H9 (cell line): ENCODE measurements around the gene RABGAP1L. TPM values are rescaled to one million over a fixed set of nuclear protein-coding genes. Genes with fewer than 3 reads are reported as not detected.

Source experiments
- DNase-seq: peaks from one replicate; pipeline ENCODE4 v3.0.0-alpha.2; 2017
- H2AFZ ChIP-seq: one replicate; pipeline ENCODE4 v1.6.1; 2013; ENCODE audit warnings: mild to moderate bottlenecking, low read length, control low read depth, moderate library complexity
- H2AK5ac ChIP-seq: 2 replicates; pipeline ENCODE4 v1.6.1; 2013; ENCODE audit warnings: low read length, control low read depth, mixed read lengths; ENCODE audit not compliant: insufficient read length
- H2BK120ac ChIP-seq: one replicate; pipeline ENCODE4 v1.6.1; 2013; ENCODE audit warnings: low read depth, mild to moderate bottlenecking, low read length, control low read depth, inconsistent platforms; ENCODE audit not compliant: poor library complexity, severe bottlenecking
- H2BK12ac ChIP-seq: 2 replicates; pipeline ENCODE4 v1.6.1; 2013; ENCODE audit warnings: low read length, control low read depth, mixed read lengths, low read depth; ENCODE audit not compliant: insufficient read length
- H2BK15ac ChIP-seq: 2 replicates; pipeline ENCODE4 v1.6.1; 2013; ENCODE audit warnings: low read depth, low read length, control low read depth
- H2BK20ac ChIP-seq: one replicate; pipeline ENCODE4 v1.6.1; 2013; ENCODE audit warnings: low read depth, mild to moderate bottlenecking, low read length, control low read depth, inconsistent platforms; ENCODE audit not compliant: poor library complexity, severe bottlenecking
- H2BK5ac ChIP-seq: 2 replicates; pipeline ENCODE4 v1.6.1; 2013; ENCODE audit warnings: low read length, control low read depth, mixed read lengths; ENCODE audit not compliant: insufficient read length
- H3K14ac ChIP-seq: 2 replicates; pipeline ENCODE4 v1.6.1; 2013; ENCODE audit warnings: low read length, control low read depth; ENCODE audit not compliant: insufficient read depth
- H3K18ac ChIP-seq: 2 replicates; pipeline ENCODE4 v1.6.1; 2013; ENCODE audit warnings: low read depth, mild to moderate bottlenecking, mixed read lengths, low read length, control low read depth; ENCODE audit not compliant: insufficient read length
- H3K23ac ChIP-seq: 2 replicates; pipeline ENCODE4 v1.6.1; 2013; ENCODE audit warnings: low read length, control low read depth, mixed read lengths, low read depth; ENCODE audit not compliant: insufficient read length
- H3K23me2 ChIP-seq: 2 replicates; pipeline ENCODE4 v1.6.1; 2013; ENCODE audit warnings: low read depth, mild to moderate bottlenecking, mixed read lengths, low read length, control low read depth; ENCODE audit not compliant: insufficient read length, poor library complexity, severe bottlenecking
- H3K27ac ChIP-seq: 2 replicates; pipeline ENCODE4 v1.5.1; 2013; ENCODE audit warnings: low read length, control low read depth, mixed read lengths, low read depth; ENCODE audit not compliant: insufficient read length
- H3K27me3 ChIP-seq: 2 replicates; pipeline ENCODE4 v1.6.1; 2013; ENCODE audit warnings: low read length, control low read depth, inconsistent platforms; ENCODE audit not compliant: insufficient read depth
- H3K4ac ChIP-seq: 2 replicates; pipeline ENCODE4 v1.6.1; 2013; ENCODE audit warnings: low read depth, mild to moderate bottlenecking, control low read depth, inconsistent platforms, low read length, moderate library complexity
- H3K4me1 ChIP-seq: 2 replicates; pipeline ENCODE4 v1.6.1; 2013; ENCODE audit warnings: low read length, control low read depth, inconsistent platforms; ENCODE audit not compliant: insufficient read depth
- H3K4me2 ChIP-seq: 2 replicates; pipeline ENCODE4 v1.6.1; 2013; ENCODE audit warnings: low read length, control low read depth, mixed read lengths; ENCODE audit not compliant: insufficient read length, insufficient read depth
- H3K56ac ChIP-seq: 2 replicates; pipeline ENCODE4 v1.6.1; 2013; ENCODE audit warnings: low read depth, mild to moderate bottlenecking, mixed read lengths, low read length, control low read depth; ENCODE audit not compliant: insufficient read length
- H3K79me1 ChIP-seq: 2 replicates; pipeline ENCODE4 v1.6.1; 2013; ENCODE audit warnings: low read depth, mild to moderate bottlenecking, moderate library complexity, low read length, control low read depth, inconsistent platforms; ENCODE audit not compliant: insufficient read depth, poor library complexity, severe bottlenecking
- H3K79me2 ChIP-seq: 2 replicates; pipeline ENCODE4 v1.6.1; 2013; ENCODE audit warnings: low read length, control low read depth, inconsistent platforms; ENCODE audit not compliant: insufficient read depth
- H3K9ac ChIP-seq: 2 replicates; pipeline ENCODE4 v1.6.1; 2013; ENCODE audit warnings: low read length, control low read depth, mixed read lengths; ENCODE audit not compliant: insufficient read length; ENCODE audit errors: extremely low read depth
- H3K9me3 ChIP-seq: one replicate; pipeline ENCODE4 v1.6.1; 2013; ENCODE audit warnings: low read depth, low read length, inconsistent platforms; ENCODE audit not compliant: control insufficient read depth
- H3T11ph ChIP-seq: one replicate; pipeline ENCODE4 v1.6.1; 2013; ENCODE audit warnings: mild to moderate bottlenecking, low read length, control low read depth, inconsistent platforms
- H4K20me1 ChIP-seq: one replicate; pipeline ENCODE4 v1.6.1; 2013; ENCODE audit not compliant: control insufficient read depth, insufficient read length, insufficient read depth
- H4K5ac ChIP-seq: 2 replicates; pipeline ENCODE4 v1.6.1; 2013; ENCODE audit warnings: low read depth, mild to moderate bottlenecking, mixed read lengths, low read length, control low read depth; ENCODE audit not compliant: insufficient read length
- H4K8ac ChIP-seq: replicated peaks from 2 replicates; pipeline ENCODE4 v1.6.1; 2013; ENCODE audit warnings: low read length, control low read depth, mixed read lengths, low read depth; ENCODE audit not compliant: insufficient read length
- H4K91ac ChIP-seq: 2 replicates; pipeline ENCODE4 v1.6.1; 2013; ENCODE audit warnings: low read depth, mild to moderate bottlenecking, moderate library complexity, mixed read lengths, low read length, control low read depth; ENCODE audit not compliant: insufficient read length
- H3K27ac Mint-ChIP-seq, 3 experiments: 2 replicates in 2 of 3; 3 replicates in 1 of 3; pipeline ENCODE4 v1.8.0; 2020 to 2021; ENCODE audit warnings: mixed read lengths in 3 of 3, mild to moderate bottlenecking in 1 of 3, moderate library complexity in 1 of 3
- H3K27me3 Mint-ChIP-seq: 2 replicates; pipeline ENCODE4 v1.8.0; 2021; ENCODE audit warnings: low read depth, mild to moderate bottlenecking, moderate library complexity, mixed read lengths
- H3K36me3 Mint-ChIP-seq, 3 experiments: 2 replicates in 2 of 3; 3 replicates in 1 of 3; pipeline ENCODE4 v1.8.0; 2020 to 2021; ENCODE audit warnings: low read depth in 3 of 3, mixed read lengths in 3 of 3; ENCODE audit not compliant: insufficient read depth in 1 of 3
- H3K4me1 Mint-ChIP-seq, 2 experiments: 2 replicates each; pipeline ENCODE4 v1.8.0; 2020; ENCODE audit warnings: mixed read lengths in 2 of 2
- H3K4me3 Mint-ChIP-seq, 2 experiments: 2 replicates in 1 of 2; 3 replicates in 1 of 2; pipeline ENCODE4 v1.8.0; 2020 to 2021; ENCODE audit warnings: mild to moderate bottlenecking in 2 of 2, mixed read lengths in 2 of 2, moderate library complexity in 1 of 2
- H3K9me3 Mint-ChIP-seq, 2 experiments: 2 replicates in 1 of 2; 3 replicates in 1 of 2; pipeline ENCODE4 v1.8.0; 2020; ENCODE audit warnings: mild to moderate bottlenecking in 2 of 2, mixed read lengths in 2 of 2, moderate library complexity in 1 of 2
- CTCF ChIP-seq: fragments of 200-600 bp; sonication (generic); conservative IDR thresholded peaks from 3 replicates; pipeline ENCODE4 v1.8.0; 2021; ENCODE audit warnings: antibody characterized with exemption, mild to moderate bottlenecking
- WGBS: extraction: QIAGEN DNeasy Blood & Tissue Kit; methylation state at CpG from one replicate; pipeline ENCODE4 v1.1.7; 2013; ENCODE audit warnings: missing lambda C conversion rate, low lambda C conversion rate, mixed read lengths; ENCODE audit not compliant: insufficient read length; ENCODE audit errors: extremely low coverage; 5-methylcytosine and 5-hydroxymethylcytosine counted together
- total RNA-seq: library from RNA; stranded (reverse); gene quantifications from 2 replicates; pipeline ENCODE4 v1.2.1, GENCODE V29; 2021

Gene RABGAP1L
- total RNA-seq, 1 experiment from 2014 or later = 147 TPM

- no peak overlapping the region for H3T11ph ChIP-seq
- no peaks in the 10 kb centered on the region for H4K20me1 ChIP-seq
- no peak overlapping the region for H2BK20ac ChIP-seq
- no peak overlapping the region for H3K4ac ChIP-seq
- no peak overlapping the region for H4K8ac ChIP-seq
- no peaks in the 10 kb centered on the region for H3K79me1 ChIP-seq
- no peaks in the 10 kb centered on the region for H3K23me2 ChIP-seq
- Mint-ChIP-seq H3K4me3 (no peak overlapping the region), H3K27ac (no peak overlapping the region), H3K27me3 (no peaks in the 10 kb centered on the region), H3K9me3 (peaks cover 6 to 9% of the 10 kb centered on the region in 2 experiments), H3K36me3 (peaks cover 15 to 18% (median 16%) of the 10 kb centered on the region in 3 experiments), H3K4me1 (no peaks in the 10 kb centered on the region)
- no peak overlapping the region for H2BK5ac ChIP-seq
- no peak overlapping the region for H4K91ac ChIP-seq
- H3K56ac ChIP-seq = no peak overlapping the region
- no peak overlapping the region for H2BK120ac ChIP-seq
- H3K79me2 ChIP-seq = no peaks in the 10 kb centered on the region
- no peak for DNase-seq
- H3K4me1 ChIP-seq = peaks cover 5% of the 10 kb centered on the region; the same call in 1 of the 2 replicates
- no peaks in the 10 kb centered on the region for H3K27me3 ChIP-seq
- H2BK12ac ChIP-seq = no peak overlapping the region
- no peaks in the 10 kb centered on the region for H3K9me3 ChIP-seq
- no peak for TF ChIP-seq CTCF
- no peak overlapping the region for H4K5ac ChIP-seq
- H2BK15ac ChIP-seq = no peak overlapping the region
- H3K18ac ChIP-seq = no peak overlapping the region
- no peak overlapping the region for H3K27ac ChIP-seq
- no peak overlapping the region for H2AK5ac ChIP-seq
- H2AFZ ChIP-seq = no peak overlapping the region
- H3K23ac ChIP-seq = no peak overlapping the region
- no peak overlapping the region for H3K4me2 ChIP-seq
- H3K9ac ChIP-seq = no peak overlapping the region
- no peak overlapping the region for H3K14ac ChIP-seq
- WGBS = no CpG with 5 or more reads among the region's 4 CpGs
Observed at GRCh38 chr1:174219606-174220370, 60.5 kb downstream of the RABGAP1L start.
